ENCODE results near the gene STARD5.

DNA sequence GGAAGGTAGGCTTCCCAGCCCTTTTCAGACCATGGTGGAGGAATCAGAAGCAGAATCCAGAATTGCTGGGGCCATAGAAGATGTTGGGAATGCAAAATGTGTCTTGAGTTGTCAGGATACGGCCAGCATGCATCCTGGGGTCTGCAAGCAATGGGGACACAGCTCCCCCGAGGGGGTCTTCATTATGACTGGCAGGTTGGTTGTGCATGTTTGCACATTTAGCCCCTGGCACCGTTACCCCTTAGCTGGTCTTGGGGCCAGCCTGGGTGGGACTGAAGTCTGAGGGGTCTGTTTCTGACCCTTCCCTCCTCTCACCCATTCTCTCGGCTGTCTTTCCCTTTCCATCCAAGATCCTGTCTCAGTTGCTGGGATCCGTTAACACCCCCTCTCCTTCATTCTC is 50.7 kb downstream of the STARD5 start:
- TF ChIP-seq, protein P1, sequence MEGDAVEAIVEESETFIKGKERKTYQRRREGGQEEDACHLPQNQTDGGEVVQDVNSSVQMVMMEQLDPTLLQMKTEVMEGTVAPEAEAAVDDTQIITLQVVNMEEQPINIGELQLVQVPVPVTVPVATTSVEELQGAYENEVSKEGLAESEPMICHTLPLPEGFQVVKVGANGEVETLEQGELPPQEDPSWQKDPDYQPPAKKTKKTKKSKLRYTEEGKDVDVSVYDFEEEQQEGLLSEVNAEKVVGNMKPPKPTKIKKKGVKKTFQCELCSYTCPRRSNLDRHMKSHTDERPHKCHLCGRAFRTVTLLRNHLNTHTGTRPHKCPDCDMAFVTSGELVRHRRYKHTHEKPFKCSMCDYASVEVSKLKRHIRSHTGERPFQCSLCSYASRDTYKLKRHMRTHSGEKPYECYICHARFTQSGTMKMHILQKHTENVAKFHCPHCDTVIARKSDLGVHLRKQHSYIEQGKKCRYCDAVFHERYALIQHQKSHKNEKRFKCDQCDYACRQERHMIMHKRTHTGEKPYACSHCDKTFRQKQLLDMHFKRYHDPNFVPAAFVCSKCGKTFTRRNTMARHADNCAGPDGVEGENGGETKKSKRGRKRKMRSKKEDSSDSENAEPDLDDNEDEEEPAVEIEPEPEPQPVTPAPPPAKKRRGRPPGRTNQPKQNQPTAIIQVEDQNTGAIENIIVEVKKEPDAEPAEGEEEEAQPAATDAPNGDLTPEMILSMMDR (IDR thresholded peaks at IDR 0.05), result no peak
- TF ChIP-seq POLR2AphosphoS5 (IDR thresholded peaks at IDR 0.05) (no peak), EP300 (IDR thresholded peaks at IDR 0.05) (no peak)
